GM12878 (cell line): ENCODE data around the gene IL4I1. TPM values are rescaled to one million over a fixed set of nuclear protein-coding genes. Genes with fewer than 3 reads are reported as not detected.

Source experiments
- ATAC-seq: fragments of 200-7000 bp; cut with Tn5 transposase; 3 replicates; pipeline ENCODE4 v1.9.1; 2020; ENCODE audit warnings: mild to moderate bottlenecking, moderate library complexity
- BruUV-seq: library from RNA; stranded (reverse); fragments of 400-500 nt; replicated peaks from 2 replicates; lab custom pipeline; 2021; lab: Mats Ljungman, UMichigan
- CTCF ChIA-PET: fragments of 300-600 bp; sonication (Branson Sonifier 250); formaldehyde crosslinking; extraction: SDS; loops from one replicate; lab custom pipeline; 2021; ENCODE audit warnings: inconsistent platforms; lab: Yijun Ruan, JAX
- POLR2A ChIA-PET: fragments of 350-600 bp; formaldehyde crosslinking; extraction: SDS; loops from one replicate; lab custom pipeline; 2021; ENCODE audit warnings: inconsistent platforms; lab: Charles Lee
- RAD21 ChIA-PET: fragments of 300-600 bp; sonication (Branson Sonifier 250); formaldehyde crosslinking; loops from one replicate; lab custom pipeline; 2023; ENCODE audit warnings: antibody characterized with exemption; ENCODE audit not compliant: unreplicated experiment; lab: Charles Lee
- SMC1A ChIA-PET: fragments of 300-600 bp; sonication (Branson Sonifier 250); formaldehyde crosslinking; loops from one replicate; lab custom pipeline; 2023; ENCODE audit not compliant: unreplicated experiment, uncharacterized antibody; lab: Charles Lee
- DNase-seq: peaks from one replicate; pipeline ENCODE4 v3.0.0-alpha.2; 2011; ENCODE audit warnings: low read depth, low spot score
- FAIRE-seq: peaks from 3 replicates; lab custom pipeline; 2011; peaks lifted over from hg19 to GRCh38; lab: Jason Lieb, UNC
- H2AFZ ChIP-seq: 2 replicates; pipeline ENCODE4 v1.6.0; 2011; ENCODE audit warnings: low read depth, low read length, control low read depth; ENCODE audit not compliant: control insufficient read depth
- H3K27ac ChIP-seq: 2 replicates; pipeline ENCODE4 v1.5.1; 2011; ENCODE audit warnings: control low read depth; ENCODE audit not compliant: control insufficient read depth, insufficient read depth
- H3K27me3 ChIP-seq, 2 experiments: replicated peaks in 1 of 2; 2 replicates each; pipeline versions ENCODE4 v1.6.0 to v1.6.1; 2011; ENCODE audit warnings: low read length in 1 of 2; ENCODE audit not compliant: control insufficient read depth in 2 of 2, insufficient read depth in 2 of 2
- H3K36me3 ChIP-seq, 2 experiments: 2 replicates each; pipeline ENCODE4 v1.5.1; 2011; ENCODE audit warnings: low read length in 1 of 2; ENCODE audit not compliant: control insufficient read depth in 2 of 2, insufficient read depth in 2 of 2
- H3K4me1 ChIP-seq: 2 replicates; pipeline ENCODE4 v1.6.1; 2011; ENCODE audit warnings: mild to moderate bottlenecking, low read length, moderate library complexity, mixed read lengths; ENCODE audit not compliant: control insufficient read depth, insufficient read depth
- H3K4me2 ChIP-seq: 2 replicates; pipeline ENCODE4 v1.6.0; 2011; ENCODE audit warnings: control low read depth; ENCODE audit not compliant: control insufficient read depth, insufficient read depth
- H3K4me3 ChIP-seq: fragments of 200-600 bp; sonication (generic); 2 replicates; pipeline ENCODE4 v1.5.1; 2016
- H3K79me2 ChIP-seq: 2 replicates; pipeline ENCODE4 v1.6.0; 2011; ENCODE audit warnings: low read length; ENCODE audit not compliant: control insufficient read depth, insufficient read depth
- H3K9ac ChIP-seq: 2 replicates; pipeline ENCODE4 v1.8.0; 2011; ENCODE audit warnings: low read length, control low read depth, mixed read lengths; ENCODE audit not compliant: control insufficient read depth, insufficient read depth
- H3K9me3 ChIP-seq: replicated peaks from 3 replicates; pipeline ENCODE4 v1.5.1; 2011; ENCODE audit warnings: mild to moderate bottlenecking, low read length; ENCODE audit not compliant: control insufficient read depth, insufficient read depth
- H4K20me1 ChIP-seq: 2 replicates; pipeline ENCODE4 v1.6.0; 2011; ENCODE audit not compliant: control insufficient read depth, insufficient read depth
- ESRRA ChIP-seq: IDR thresholded peaks from 2 replicates; pipeline ENCODE4 v1.6.1; 2012; ENCODE audit warnings: mild to moderate bottlenecking, low read length, improper control_type of control experiment
- FOS ChIP-seq: IDR thresholded peaks from 3 replicates; pipeline ENCODE4 v1.6.1; 2011; ENCODE audit warnings: borderline replicate concordance; ENCODE audit not compliant: insufficient read length; ENCODE audit errors: extremely low read depth
- LARP7 ChIP-seq: fragments of 450-650 bp; IDR thresholded peaks from 2 replicates; pipeline ENCODE4 v1.6.1; 2017; ENCODE audit warnings: mild to moderate bottlenecking
- NFXL1 ChIP-seq: fragments of 450-650 bp; IDR thresholded peaks from 2 replicates; pipeline ENCODE4 v1.6.1; 2017; ENCODE audit warnings: antibody characterized with exemption, mild to moderate bottlenecking, borderline replicate concordance
- NR2C2 ChIP-seq: IDR thresholded peaks from 2 replicates; pipeline ENCODE4 v1.6.1; 2011; ENCODE audit warnings: borderline replicate concordance, low read depth; ENCODE audit not compliant: control insufficient read depth, insufficient read length
- PAX5 ChIP-seq: IDR thresholded peaks from 2 replicates; pipeline ENCODE4 v1.6.1; 2011; ENCODE audit warnings: low read depth, low read length, borderline replicate concordance
- PAX8 ChIP-seq: fragments of 450-650 bp; IDR thresholded peaks from 2 replicates; pipeline ENCODE4 v1.6.1; 2017; ENCODE audit warnings: mild to moderate bottlenecking, moderate library complexity
- PRDM15 ChIP-seq: fragments of 450-650 bp; formaldehyde crosslinking; IDR thresholded peaks from 2 replicates; pipeline ENCODE4 v1.4.0; 2020; ENCODE audit warnings: mild to moderate bottlenecking, moderate library complexity
- RCOR1 ChIP-seq: conservative IDR thresholded peaks from 2 replicates; pipeline ENCODE4 v1.6.1; 2012; ENCODE audit warnings: low read depth, low read length, improper control_type of control experiment
- SIX5 ChIP-seq: IDR thresholded peaks from 2 replicates; pipeline ENCODE4 v1.6.1; 2011; ENCODE audit warnings: mild to moderate bottlenecking, low read depth, low read length, moderate library complexity; ENCODE audit not compliant: severe bottlenecking
- SKIL ChIP-seq: fragments of 450-650 bp; IDR thresholded peaks from 2 replicates; pipeline ENCODE4 v1.6.1; 2017; ENCODE audit warnings: mild to moderate bottlenecking, low read depth, inconsistent platforms; ENCODE audit not compliant: poor library complexity, severe bottlenecking
- SRF ChIP-seq, 2 experiments: IDR thresholded peaks; 2 replicates each; pipeline ENCODE4 v1.6.1; 2011; ENCODE audit warnings: low read depth in 2 of 2, low read length in 2 of 2, mild to moderate bottlenecking in 1 of 2, moderate library complexity in 1 of 2
- STAT3 ChIP-seq: IDR thresholded peaks from 2 replicates; pipeline ENCODE4 v1.6.1; 2011; ENCODE audit warnings: low read depth, low read length, improper control_type of control experiment
- TAF1 ChIP-seq: IDR thresholded peaks from 2 replicates; pipeline ENCODE4 v1.6.1; 2011; ENCODE audit warnings: mild to moderate bottlenecking, low read depth, low read length, borderline replicate concordance
- TCF3 ChIP-seq: IDR thresholded peaks from 2 replicates; pipeline ENCODE4 v1.6.1; 2012; ENCODE audit warnings: low read depth, mild to moderate bottlenecking, low read length, borderline replicate concordance; ENCODE audit not compliant: insufficient read depth
- USF1 ChIP-seq: IDR thresholded peaks from 2 replicates; pipeline ENCODE4 v1.6.1; 2011; ENCODE audit warnings: borderline replicate concordance, low read depth, mild to moderate bottlenecking, moderate library complexity, mixed read lengths, low read length; ENCODE audit not compliant: insufficient read depth; ENCODE audit errors: extremely low read length
- ZSCAN29 ChIP-seq: fragments of 450-650 bp; IDR thresholded peaks from 2 replicates; pipeline ENCODE4 v1.6.1; 2017; ENCODE audit warnings: mild to moderate bottlenecking, moderate library complexity
- WGBS: methylation state at CpG from one replicate; pipeline ENCODE4 v1.1.6; 2016; ENCODE audit warnings: low lambda C conversion rate; ENCODE audit not compliant: insufficient replicate concordance, insufficient coverage; ENCODE audit errors: missing lambda C conversion rate; 5-methylcytosine and 5-hydroxymethylcytosine counted together
- in situ Hi-C: fragments of 300-500 bp; cut with MboI; formaldehyde crosslinking; loops from 9 replicates; pipeline ENCODE4 v1.14.3; 2018; ENCODE audit warnings: mixed read lengths
- intact Hi-C: fragments of 100-400 bp; cut with micrococcal nuclease; formaldehyde crosslinking; loops from one replicate; pipeline ENCODE4 v1.14.2; 2022; ENCODE audit not compliant: unreplicated experiment
- polyA plus RNA-seq, 11 experiments: library from polyadenylated mRNA; depleted of rRNA in 4 of 11; unstranded in 6 of 11; stranded (reverse) in 5 of 11; fragments of >200 nt; fragmentation: Nextera tagmentation in 4 of 11; fragmentation: Illumina TruSeq in 1 of 11; extraction: Ambion mirVana in 4 of 11; extraction: Trizol in 1 of 11; gene quantifications; 1 replicate in 1 of 11; 2 replicates in 10 of 11; pipeline versions ENCODE4 v1.2.1 to v1.2.3, GENCODE V29; 2011 to 2016; ENCODE audit warnings: inconsistent platforms in 2 of 11, missing spikeins in 2 of 11, low read depth in 1 of 11
- total RNA-seq, 4 experiments: library from RNA; depleted of rRNA in 3 of 4; stranded (reverse); fragments of >200 nt in 3 of 4; fragmentation: Illumina TruSeq in 1 of 4; extraction: Trizol in 1 of 4; gene quantifications; 2 replicates each; pipeline versions ENCODE4 v1.2.1 to v1.2.3, GENCODE V29; 2013 to 2021

Gene IL4I1
- total and polyA plus RNA-seq, 10 of the 15 experiments (the other 5 are each of a cell fraction or from before 2014, with no cell fraction given) = 0.62 to 83.8 (median 42.8) TPM

- intact Hi-C loops = loop anchor here (5.0 kb wide), 1 partner anchor 386 kb away; the partner anchor contains the start of gene RPL13A
- Histone ChIP-seq H3K27ac (no peak overlapping the region), H3K4me2 (no peak overlapping the region), H3K4me3 (no peak overlapping the region), H3K4me1 (peaks cover 29% of the 10 kb centered on the region), H4K20me1 (no peaks in the 10 kb centered on the region), H3K79me2 (peaks cover 23% of the 10 kb centered on the region), H3K27me3 (no peaks in the 10 kb centered on the region), H2AFZ (no peak overlapping the region), H3K36me3 (no peaks in the 10 kb centered on the region; a peak in 1 of 4 replicates), H3K9ac (no peak overlapping the region), H3K9me3 (no peaks in the 10 kb centered on the region)
- in situ Hi-C loops = no loop called here
- ATAC-seq = no peak
- RAD21 ChIA-PET = no interaction called here
- POLR2A ChIA-PET = no interaction called here
- WGBS = 92% methylated on average over 22 of the region's 29 CpGs
- no peak for FAIRE-seq
- SMC1A ChIA-PET = no interaction called here
- no TSS peak for BruUV-seq
- no peak for DNase-seq
- CTCF ChIA-PET = no interaction called here
- TF ChIP-seq LARP7 (no peak), NR2C2 (no peak), PAX5 (no peak), TAF1 (no peak), USF1 (no peak), RCOR1 (no peak), STAT3 (no peak), ZSCAN29 (no peak), FOS (no peak), NFXL1 (no peak), PRDM15 (CRISPR knock-in tag) (no peak), PAX8 (no peak), ESRRA (no peak), SIX5 (no peak), SRF (IDR thresholded peaks at IDR 0.05; ENCODE audit: low read depth in 2 of 2, low read length in 2 of 2) (no peak), SKIL (no peak), TCF3 (no peak)
These were observed 23.6 kb downstream of the IL4I1 start for GRCh38 chr19:49873129-49873521.
